HG02623 (cell line): Measurements from ENCODE around the gene FOXP1.

Experiments
- ATAC-seq: cut with Tn5 transposase; IDR thresholded peaks from one replicate; pipeline ENCODE4 v1.9.1; 2021; ENCODE audit warnings: moderate library complexity; ENCODE audit not compliant: unreplicated experiment

The FOXP1 gene

DNA sequence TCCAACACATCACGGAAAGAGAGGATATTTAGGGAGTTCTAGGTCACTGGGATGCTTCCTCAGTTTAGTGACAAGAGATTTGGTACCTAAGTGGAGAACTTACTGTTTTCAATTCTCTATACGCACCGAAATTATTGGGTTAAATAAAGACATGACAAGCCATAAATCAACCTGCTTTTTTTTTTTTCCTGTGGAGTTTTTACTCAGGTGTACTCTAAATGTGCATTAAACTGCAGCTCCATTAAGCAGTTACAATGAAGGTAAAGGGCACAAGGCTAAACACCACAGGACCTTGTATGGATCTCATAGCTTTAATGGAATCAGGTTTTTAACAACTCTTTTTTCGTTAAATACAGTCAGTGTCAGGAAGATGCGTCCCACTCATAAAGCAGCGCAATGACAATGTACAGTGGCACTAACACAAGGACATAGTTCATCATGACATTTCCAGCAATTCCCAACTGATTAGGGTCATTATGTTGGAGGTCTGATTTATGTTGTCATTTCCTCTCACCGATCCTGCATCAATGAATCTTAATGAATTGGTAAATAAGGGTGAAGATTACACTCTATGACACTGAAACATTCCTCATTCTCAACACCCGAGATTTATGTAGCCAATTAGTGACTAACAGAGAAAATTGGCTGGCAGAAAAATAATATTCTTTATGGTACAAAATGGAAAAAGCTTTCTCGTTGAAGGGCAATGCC lies 355.2 kb downstream of the FOXP1 start:
- no peak for ATAC-seq

DNA sequence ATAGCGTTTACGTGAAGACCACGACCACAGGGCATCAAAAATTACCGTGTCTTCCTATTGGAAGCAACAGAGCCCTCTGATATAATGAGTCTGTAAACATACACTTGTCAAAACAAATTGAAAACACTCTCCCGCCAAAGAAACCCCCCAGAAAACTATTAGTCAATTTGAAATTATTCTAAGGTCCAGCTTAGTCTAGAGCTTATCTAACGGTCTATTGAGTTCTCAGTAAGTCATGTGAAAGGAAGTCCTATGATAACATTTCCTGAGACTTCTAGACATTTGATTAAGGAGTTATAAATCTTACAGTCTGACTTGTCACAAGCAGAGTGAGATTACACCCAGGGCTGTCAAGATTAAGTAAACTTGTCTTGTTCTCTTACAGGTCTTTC lies 356.3 kb downstream of the FOXP1 start:
- ATAC-seq: no peak

DNA sequence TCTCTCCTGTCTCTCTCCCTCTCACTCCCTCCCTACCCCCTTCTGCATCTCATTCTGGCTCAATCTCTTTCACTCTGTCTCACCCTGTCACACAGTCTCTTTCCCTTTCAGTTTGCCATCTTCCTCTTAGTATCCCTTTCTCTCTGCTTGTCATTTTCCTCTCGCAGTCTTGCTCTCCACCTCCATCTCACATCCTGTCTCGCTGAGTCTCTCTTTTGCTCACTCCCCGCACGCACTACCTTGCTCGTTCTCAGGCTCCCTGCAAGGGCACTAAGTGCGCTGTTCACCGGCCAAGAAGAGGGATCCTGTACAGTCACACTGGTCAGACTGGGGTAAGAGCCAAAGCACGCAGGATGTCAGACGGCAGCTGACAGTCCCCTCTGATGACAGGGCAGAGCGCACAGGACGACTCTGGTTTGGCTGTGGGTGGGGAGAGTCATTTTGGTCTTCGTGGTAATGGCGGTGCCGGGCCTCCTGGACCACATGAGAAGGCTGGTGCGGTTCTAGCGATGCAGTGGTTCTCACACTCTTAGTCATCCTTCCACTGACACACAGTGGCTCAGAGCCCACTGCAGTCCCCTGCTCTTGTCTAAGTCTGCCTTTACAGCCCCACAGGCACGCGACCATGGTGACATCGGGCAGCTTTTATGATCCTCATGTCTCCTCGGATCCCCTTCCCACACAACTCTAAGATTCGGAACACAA lies 356.8 kb downstream of the FOXP1 start:
- peak; percentile 85 for ATAC-seq

DNA sequence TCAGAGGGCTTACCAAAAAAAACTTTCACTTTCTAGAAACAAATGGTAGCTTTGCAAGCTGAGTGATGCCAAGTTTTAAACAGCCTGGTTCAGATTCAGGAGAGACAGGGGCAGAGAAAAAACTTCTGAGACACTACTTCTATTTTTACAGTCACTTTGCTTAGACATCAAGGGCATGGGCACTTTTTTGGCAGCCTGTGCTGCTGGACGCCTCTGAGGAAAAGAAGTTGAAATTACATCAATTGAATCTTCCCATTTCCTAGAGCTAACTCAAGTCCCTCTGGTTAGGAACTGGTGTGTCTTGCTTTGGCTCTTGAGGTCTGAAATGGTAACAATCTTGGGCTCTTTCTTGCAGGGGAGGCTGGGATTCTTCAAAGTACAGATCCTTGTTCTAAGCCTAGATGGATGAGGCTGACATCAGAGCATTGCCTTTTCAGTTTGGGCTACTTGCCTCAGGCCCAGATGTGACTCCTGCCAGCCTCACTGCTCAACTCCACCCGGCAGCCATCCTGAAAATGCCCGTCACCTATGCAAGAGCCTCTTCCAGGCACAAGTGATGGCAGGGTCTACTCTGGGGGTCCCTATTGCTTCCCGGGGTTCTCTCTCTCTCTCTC lies 357.5 kb downstream of the FOXP1 start:
- ATAC-seq: no peak

DNA sequence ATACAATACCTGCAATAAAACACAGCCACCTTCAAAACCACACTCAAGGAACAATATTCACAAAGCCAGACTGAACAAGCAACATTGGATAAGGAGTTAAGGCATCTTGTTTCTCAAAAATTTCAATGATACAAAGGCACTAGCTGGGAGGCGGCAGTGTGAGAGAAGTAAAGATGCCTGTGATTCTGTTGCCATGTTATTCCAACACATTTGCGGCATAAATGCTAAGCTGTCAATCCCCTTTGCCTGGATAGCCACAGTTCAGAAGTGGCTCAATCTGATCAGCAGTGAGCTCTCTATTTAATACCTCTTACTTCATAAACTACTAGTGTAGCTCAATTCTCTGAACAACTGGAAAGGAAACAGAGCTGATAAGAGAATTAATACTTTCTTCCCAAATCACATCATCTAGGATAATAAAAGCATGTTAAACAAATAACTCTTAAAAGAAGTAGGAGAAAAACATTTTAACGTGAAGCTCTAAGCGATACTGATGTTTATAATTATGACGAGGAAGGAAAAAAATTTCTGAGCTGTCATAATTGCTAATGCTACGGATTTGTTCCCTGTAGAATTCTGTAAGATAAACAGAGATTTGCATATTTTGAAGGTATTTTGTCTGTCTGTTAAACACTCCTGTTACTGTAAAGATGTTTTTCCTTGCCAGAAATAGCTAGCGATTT lies 358.4 kb downstream of the FOXP1 start:
- ATAC-seq: no peak

DNA sequence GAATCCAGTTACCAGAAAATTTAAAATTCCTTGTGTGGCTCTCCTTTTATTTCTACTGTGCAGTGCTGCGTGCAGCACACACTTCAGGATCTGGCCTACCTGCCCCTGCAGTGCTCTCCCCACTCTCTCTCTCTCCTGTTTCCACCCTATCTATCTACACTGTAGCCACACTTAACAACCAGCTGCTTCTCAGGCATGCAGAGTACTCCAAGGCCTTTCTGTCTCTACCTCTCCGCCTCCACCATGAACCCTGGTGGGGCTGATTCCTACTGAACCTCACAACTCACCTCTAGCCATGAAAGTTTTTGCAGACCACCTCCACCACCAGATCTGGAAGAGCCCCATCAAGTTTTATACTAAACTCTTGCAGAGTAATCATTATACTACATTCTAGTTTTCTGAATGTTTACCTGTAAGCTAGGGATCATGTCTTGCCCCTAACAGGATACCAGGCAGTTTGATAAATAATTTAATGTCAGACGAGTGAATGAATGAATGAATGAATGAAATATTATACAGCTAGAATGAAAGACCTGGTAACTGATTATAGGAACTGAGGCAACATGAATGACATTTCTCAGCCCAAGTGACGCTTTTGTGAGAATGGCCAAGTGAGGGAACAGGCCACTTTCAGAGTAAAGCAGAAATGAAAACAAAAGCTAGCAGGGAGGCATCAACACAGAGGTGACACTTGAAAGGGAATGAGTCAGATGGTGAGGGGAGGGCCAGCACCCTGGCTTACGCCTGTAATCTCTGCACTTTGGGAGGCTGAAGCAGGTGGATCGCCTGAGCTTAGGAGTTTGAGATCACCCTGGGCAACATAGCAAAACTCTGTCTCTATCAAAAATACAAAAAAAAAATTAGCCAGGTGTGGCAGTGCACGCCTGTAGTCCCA lies 363.5 kb downstream of the FOXP1 start:
- peak; percentile 86 for ATAC-seq

DNA sequence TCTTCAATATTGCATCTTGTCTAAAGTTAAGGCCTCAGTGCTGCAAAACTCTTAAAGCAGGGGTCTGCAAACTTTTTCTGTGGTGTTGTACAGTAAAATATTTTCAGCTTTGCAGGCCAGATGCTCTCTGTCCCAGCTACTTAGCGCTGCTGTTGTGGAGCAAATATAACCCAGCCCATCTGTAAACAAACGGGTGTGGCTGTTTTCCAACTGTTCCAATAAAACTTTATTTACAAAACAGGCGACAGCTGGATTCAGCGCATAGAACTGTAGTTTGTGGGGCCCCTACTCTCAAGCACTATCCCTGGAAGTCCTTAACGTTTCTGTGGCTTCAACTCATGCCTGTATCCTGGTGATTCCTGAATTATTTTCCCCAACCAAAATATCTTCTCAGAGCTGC lies 365.0 kb downstream of the FOXP1 start:
- no peak for ATAC-seq

DNA sequence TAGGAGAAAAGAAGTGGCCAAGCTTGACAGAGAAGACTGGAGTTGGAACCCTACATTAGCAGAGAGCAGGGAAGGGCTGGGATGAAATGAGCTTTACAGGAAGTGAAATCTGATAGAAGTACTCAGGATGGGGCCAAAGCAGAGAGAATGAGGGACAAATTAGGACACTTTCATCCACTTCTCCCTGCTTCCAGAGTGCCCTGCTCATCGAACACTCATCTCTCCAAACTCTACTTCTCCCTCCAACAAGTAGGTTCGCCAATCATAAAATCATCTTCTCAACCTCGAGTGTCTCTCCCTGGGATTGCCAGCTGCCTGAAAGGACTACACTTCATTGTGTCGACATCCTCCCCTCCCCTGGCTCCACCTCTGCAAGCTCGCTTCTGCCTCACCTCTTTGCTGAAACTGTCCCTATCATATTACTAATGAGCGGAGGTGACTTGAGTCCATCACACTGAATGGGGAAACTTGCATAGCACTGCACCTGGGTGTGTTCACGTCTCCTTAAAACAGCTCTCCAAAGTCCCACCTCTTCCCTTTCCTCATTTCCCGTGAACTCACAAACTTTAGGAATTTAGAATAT lies 365.8 kb downstream of the FOXP1 start:
- ATAC-seq: no peak

DNA sequence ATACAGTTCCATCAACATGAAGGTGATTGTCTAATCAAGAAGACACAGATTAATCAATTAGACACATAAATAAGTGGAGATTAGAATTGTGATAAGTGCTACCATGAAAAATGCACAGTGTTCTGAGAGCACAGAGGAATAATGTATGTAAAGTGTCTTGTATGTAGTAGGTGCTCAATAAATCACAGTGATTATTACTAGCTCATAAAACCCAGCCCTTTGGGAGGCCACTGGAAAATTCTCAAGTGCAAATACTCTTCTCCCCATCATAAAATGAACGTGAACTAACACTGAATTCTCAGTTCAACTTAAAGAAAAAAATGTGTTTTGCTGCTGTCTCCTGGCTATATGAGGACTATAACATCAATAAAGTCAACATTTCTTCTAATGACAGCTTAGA lies 368.2 kb downstream of the FOXP1 start:
- ATAC-seq: no peak

DNA sequence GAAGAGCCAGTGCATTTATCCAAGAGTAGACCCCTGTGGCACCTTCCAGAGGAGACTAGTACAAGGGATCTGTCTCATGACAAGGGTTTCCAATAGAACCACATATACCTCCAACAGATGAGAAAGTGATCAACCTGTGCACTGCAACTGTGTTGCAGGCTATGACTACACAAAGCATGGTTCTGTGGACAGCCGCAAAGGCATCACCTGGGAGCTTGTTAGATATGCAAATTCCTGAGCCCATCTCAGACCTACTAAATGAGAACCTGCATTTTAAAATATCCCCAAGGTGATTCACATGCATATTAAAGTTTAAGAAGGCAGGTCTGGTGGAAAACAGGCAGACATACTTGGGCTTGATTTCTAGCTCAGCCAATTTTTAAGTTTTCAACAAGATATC lies 368.7 kb downstream of the FOXP1 start:
- no peak for ATAC-seq

DNA sequence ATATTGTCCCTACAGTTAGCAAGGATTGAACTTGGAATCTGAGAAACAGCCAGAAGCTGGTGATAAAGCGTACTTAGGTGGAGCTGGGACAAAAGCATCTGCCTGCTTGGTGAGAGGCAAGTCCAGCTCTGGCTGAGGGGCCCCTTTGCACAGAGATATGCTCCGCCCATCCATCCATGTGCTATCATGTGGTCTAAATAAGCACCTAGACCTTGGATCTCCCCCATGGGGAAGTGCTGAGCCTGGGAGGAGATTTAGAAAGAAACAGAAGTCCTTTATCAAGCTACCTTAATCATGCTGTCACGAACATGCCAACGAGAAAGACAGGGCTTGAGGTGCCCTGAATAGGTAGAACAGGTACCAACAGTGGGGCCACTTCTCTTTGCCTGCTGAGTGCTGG lies 369.5 kb downstream of the FOXP1 start:
- no peak for ATAC-seq

DNA sequence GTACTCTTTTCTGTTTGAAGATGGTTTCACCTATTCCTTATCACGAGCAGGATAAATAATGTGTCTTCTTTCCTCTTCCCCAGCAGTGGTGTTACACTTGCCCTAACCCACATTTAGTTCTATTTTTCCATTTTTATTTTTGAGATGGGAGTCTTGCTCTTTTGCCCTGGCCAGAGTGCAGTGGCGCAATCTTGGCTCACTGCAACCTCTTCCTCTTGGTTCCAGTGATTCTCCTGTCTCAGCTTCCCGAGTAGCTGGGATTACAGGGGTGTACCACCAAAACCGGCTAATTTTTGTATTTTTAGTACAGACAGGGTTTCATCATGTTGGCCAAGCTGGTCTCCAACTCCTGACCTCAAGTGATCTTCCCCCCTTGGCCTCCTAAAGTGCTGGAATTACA lies 372.4 kb downstream of the FOXP1 start:
- ATAC-seq: no peak

DNA sequence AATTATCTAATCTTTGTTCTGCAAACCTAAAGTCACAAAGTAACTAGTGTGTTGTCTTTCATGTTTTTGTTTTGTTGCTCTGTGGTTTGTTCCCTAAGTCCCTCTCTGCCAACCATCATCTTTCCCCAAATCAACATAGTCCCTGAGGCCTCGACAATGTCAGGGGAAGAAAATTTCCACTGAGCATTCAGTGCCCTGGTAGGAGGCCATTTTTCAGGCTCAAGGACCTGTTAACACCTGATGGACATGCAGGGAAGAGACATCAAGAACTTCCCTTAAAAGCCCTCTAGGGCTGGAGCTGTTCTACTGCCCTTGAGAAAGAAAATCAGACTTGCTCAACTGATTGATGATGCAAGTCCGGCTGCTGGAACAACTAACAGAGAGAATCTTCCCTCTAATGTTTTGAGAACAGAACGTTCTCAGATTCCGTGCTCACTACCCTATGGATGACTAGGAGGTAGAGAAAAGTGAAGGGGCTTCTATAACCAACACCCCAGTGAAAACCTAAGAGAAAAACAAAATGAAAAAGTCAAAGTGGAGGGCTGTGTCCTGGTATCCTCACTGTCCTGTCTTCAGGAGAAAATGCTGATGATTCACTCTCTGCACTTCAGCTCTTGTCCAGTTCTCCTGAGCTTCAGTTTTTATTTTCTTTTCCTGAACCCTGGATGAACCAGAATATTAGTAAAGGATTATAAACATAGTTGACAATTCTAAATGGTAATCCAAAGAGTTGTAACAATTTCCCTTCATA lies 373.1 kb downstream of the FOXP1 start:
- ATAC-seq: no peak

DNA sequence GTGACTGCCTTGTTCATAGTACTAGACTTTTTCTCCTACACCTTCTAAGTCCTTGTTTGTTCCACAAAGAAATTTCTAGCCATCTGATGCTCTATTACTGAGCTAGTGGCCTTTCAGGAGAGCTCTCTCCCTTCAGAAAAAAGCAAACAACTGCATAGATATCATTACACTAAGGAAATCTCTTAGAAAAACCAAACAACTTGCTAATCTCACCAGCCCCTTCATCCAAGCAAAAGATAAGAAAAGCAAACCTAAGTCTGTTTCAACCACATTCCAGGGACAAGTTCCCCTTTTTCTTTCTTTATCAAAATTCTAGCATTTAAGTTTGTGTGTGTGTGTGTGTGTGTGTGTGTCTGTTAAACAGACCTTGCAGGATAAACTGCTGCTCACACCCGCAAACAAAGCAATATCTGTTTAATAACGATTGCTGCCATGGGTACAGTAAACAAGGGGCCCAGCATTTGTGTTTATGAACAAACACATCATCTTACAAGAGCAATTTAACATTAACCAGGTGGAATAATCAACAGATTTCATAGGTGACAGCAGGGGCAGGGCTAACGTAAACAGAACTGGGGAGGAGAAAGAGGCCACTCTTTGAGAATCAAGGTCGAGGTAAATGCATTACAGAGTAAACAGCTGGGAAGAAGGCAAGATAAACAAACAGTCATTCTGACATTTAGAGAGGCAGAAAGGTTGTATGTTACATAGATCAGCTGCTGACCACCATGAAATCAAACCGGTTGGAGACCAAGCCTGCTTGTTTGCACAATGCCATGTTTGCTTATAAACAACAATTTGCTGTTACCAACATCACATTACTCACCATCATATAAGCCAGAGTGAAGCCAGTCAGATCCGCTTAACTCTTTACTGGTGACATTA lies 375.1 kb downstream of the FOXP1 start:
- no peak for ATAC-seq

DNA sequence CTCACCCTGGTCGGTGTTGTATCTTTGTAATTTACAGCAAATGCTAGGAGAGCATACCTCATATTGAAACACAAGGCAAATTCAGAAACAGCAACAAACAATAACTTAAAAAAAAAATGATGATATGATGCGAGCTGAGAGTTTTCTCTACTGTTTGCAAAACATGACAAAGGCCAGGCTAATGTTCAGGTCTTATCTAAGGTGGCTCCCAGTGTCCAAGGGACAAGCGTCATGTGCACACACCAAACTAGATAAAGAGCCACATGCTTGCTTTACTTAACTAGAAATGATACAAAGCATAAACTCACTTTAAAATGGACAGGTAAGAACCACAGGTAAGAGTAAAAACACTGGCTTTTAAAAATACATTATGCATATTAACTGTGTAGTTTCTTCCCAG lies 375.9 kb downstream of the FOXP1 start:
- no peak for ATAC-seq

DNA sequence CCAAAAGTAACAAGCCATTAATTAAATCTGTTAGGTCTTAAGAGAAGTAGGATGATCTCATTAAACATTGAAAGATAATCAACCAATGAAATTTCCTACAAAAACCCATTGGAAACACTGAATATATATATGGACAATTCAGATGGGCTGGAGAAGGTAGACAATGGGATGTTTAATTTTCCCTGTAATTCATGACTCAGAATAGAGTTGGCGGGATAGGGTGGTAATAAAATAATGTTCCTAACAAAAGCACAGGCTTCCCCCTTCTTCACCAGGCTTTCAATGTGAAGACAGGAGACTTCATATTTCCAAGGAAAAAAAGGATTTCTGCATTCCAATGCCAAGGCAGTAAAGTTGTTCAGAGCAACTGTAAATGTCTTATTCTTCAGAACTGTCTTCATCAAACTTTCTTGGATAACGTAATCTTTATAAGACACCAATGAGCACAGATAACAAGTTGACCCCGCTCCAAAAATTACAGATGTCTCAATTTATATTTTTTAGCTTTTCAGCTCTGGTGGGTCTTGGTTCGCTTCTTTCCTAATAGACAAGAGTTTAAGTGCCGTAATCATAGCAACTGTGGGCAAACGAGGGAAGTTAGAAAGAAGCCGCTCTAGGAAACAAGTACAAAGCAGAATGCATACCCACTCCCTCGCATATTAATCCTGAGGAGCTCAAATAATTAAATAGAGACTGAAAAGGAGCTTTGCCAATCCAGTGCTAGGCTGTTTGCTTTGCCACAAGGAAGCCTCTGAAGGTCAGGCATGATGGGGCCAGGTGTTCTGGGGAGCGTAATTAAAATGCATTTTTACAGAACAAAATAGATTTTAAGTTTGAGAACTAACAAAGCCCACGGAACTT lies 377.0 kb downstream of the FOXP1 start:
- ATAC-seq: no peak

DNA sequence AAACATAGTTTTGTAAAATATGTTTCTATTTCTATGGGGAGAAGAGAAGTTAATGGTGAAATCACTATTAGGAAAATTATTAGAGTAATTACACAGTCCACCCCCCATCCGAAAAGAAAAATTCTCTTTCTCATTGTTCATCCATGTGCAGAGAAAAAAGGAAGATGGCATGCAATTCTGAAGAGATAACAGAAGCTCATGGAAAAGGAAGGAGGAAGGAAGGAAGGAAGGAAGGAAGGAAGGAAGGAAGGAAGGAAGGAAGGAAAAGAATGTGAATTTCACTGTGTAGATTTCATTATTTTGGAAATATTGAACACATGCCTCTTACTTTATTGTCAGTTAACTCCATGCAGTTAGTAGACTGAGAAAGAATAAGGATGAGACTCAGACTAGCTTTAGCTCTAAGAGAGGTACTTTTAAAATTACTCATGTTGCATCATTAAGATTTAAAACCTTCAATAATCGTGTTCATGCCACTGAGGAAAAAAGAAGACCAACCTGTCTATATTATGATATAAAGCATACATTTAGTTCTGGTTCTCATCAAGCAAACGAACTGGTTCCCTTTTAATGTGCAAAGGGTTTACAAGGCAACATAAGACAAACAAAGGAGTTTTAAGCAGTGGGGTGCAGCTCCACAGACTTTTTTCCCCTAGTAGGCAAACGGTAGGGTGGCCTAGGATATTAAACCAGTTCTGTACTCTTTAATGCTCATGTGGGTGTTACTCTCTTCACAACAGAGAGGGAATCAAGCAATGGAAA lies 379.6 kb downstream of the FOXP1 start:
- ATAC-seq: no peak
